ENCODE measurements around the gene NEURL1B. TPM values are rescaled to one million over a fixed set of nuclear protein-coding genes. Genes with fewer than 3 reads are reported as not detected.

NEURL1B gene
- total and polyA plus RNA-seq, 10 of the 15 experiments (the other 5 are each of a cell fraction or from before 2014, with no cell fraction given), result 0.04 to 0.28 (median 0.05) TPM; not detected in 4

- Histone ChIP-seq H3K4me2 (ENCODE audit: control insufficient read depth, insufficient read depth) (no peak overlapping the region; the same call in 1 of the 2 replicates), H3K4me1 (ENCODE audit: control insufficient read depth, insufficient read depth, low read length) (peaks cover 30% of the 10 kb centered on the region), H3K27me3 (replicated peaks in 1 of 2; ENCODE audit: control insufficient read depth in 2 of 2, insufficient read depth in 2 of 2, low read length in 1 of 2) (no peaks in the 10 kb centered on the region), H3K9ac (ENCODE audit: control insufficient read depth, insufficient read depth, low read length) (no peak overlapping the region), H2AFZ (ENCODE audit: control insufficient read depth, low read depth, low read length) (peak overlapping the region; percentile 49), H3K4me3 (no peak overlapping the region), H3K27ac (ENCODE audit: control insufficient read depth, insufficient read depth) (no peak overlapping the region), H3K36me3 (ENCODE audit: control insufficient read depth in 2 of 2, insufficient read depth in 2 of 2, low read length in 1 of 2) (no peaks in the 10 kb centered on the region), H3K9me3 (replicated peaks; ENCODE audit: control insufficient read depth, insufficient read depth, low read length) (no peaks in the 10 kb centered on the region), H4K20me1 (ENCODE audit: control insufficient read depth, insufficient read depth) (no peaks in the 10 kb centered on the region), H3K79me2 (ENCODE audit: control insufficient read depth, insufficient read depth, low read length) (no peaks in the 10 kb centered on the region)
- ChIA-PET CTCF (interaction anchor here (0.6 to 1.1 kb wide), 3 partner anchors 9 to 625 kb away, joined by 3 to 6 read pairs (median 3); no protein-coding TSS in a partner anchor), RAD21 (ENCODE audit: unreplicated experiment) (interaction anchor here (1.1 kb wide), 1 partner anchor 9 kb away, joined by 3 read pairs; no protein-coding TSS in a partner anchor), POLR2A (no interaction called here), SMC1A (ENCODE audit: uncharacterized antibody, unreplicated experiment) (interaction anchor here (1.3 kb wide), 1 partner anchor 10 kb away, joined by 4 read pairs; no protein-coding TSS in a partner anchor)
- peak; percentile 69 for ATAC-seq
- BruUV-seq (replicated peaks), result no TSS peak
- WGBS (ENCODE audit: insufficient coverage, insufficient replicate concordance, low lambda C conversion rate, missing lambda C conversion rate), result 41% methylated on average over 4 of the region's 4 CpGs
- intact Hi-C loops (cut with micrococcal nuclease; ENCODE audit: unreplicated experiment) (no loop called here), in situ Hi-C loops (cut with MboI) (no loop called here)
- TF ChIP-seq RUNX3 (IDR thresholded peaks at IDR 0.05; ENCODE audit: low read length) (no peak), SPI1 (IDR thresholded peaks at IDR 0.05; ENCODE audit: borderline replicate concordance, insufficient read depth, low read depth, low read length) (peak; percentile 33; the same call in 1 of the 2 replicates), FOXK2 (IDR thresholded peaks at IDR 0.05) (no peak), CEBPB (IDR thresholded peaks at IDR 0.05; ENCODE audit: borderline replicate concordance in 1 of 2, low read depth in 2 of 2, low read length in 2 of 2) (no peak)
- DNase-seq (ENCODE audit: low read depth, low spot score), result no peak
- FAIRE-seq, result no peak
Measured at GRCh38 chr5:172687940-172688339, 46.9 kb downstream of the NEURL1B start.

- ChIA-PET CTCF (interaction anchor here (0.7 to 1.0 kb wide), 2 partner anchors 10 to 26 kb away, joined by 3 read pairs; no protein-coding TSS in a partner anchor), RAD21 (ENCODE audit: unreplicated experiment) (interaction anchor here (1.1 kb wide), 1 partner anchor 8 kb away, joined by 3 read pairs; no protein-coding TSS in a partner anchor), POLR2A (no interaction called here), SMC1A (ENCODE audit: uncharacterized antibody, unreplicated experiment) (no interaction called here)
- WGBS (ENCODE audit: insufficient coverage, insufficient replicate concordance, low lambda C conversion rate, missing lambda C conversion rate), result 48% methylated on average over 11 of the region's 11 CpGs
- H3K4me3 ChIP-seq, result no peak overlapping the region
- H4K20me1 ChIP-seq (ENCODE audit: control insufficient read depth, insufficient read depth), result no peaks in the 10 kb centered on the region
- FAIRE-seq (peak; percentile 59), ATAC-seq (peak; percentile 46; the same call in 2 of the 3 replicates), DNase-seq (ENCODE audit: low read depth, low spot score) (no peak)
- H3K4me1 ChIP-seq (ENCODE audit: control insufficient read depth, insufficient read depth, low read length), result peaks cover 30% of the 10 kb centered on the region
- H3K9me3 ChIP-seq (replicated peaks; ENCODE audit: control insufficient read depth, insufficient read depth, low read length), result no peaks in the 10 kb centered on the region
- H2AFZ ChIP-seq (ENCODE audit: control insufficient read depth, low read depth, low read length), result peak overlapping the region; percentile 57
- H3K79me2 ChIP-seq (ENCODE audit: control insufficient read depth, insufficient read depth, low read length), result no peaks in the 10 kb centered on the region
- in situ Hi-C loops (cut with MboI), result no loop called here
- intact Hi-C loops (cut with micrococcal nuclease; ENCODE audit: unreplicated experiment), result no loop called here
- no peak overlapping the region for H3K9ac ChIP-seq (ENCODE audit: control insufficient read depth, insufficient read depth, low read length)
- BruUV-seq (replicated peaks), result no TSS peak
- no peak overlapping the region; the same call in 1 of the 2 replicates for H3K4me2 ChIP-seq (ENCODE audit: control insufficient read depth, insufficient read depth)
- no peak overlapping the region for H3K27ac ChIP-seq (ENCODE audit: control insufficient read depth, insufficient read depth)
- no peaks in the 10 kb centered on the region for H3K36me3 ChIP-seq (ENCODE audit: control insufficient read depth in 2 of 2, insufficient read depth in 2 of 2, low read length in 1 of 2)
- H3K27me3 ChIP-seq (replicated peaks in 1 of 2; ENCODE audit: control insufficient read depth in 2 of 2, insufficient read depth in 2 of 2, low read length in 1 of 2), result no peaks in the 10 kb centered on the region
- no peak for TF ChIP-seq CBX5 (IDR thresholded peaks at IDR 0.05; ENCODE audit: low read depth)
- TF ChIP-seq IKZF2 (IDR thresholded peaks at IDR 0.05), result no peak
- no peak for TF ChIP-seq ASH2L (IDR thresholded peaks at IDR 0.05; ENCODE audit: borderline replicate concordance, low read depth)
- no peak for TF ChIP-seq EGR1 (IDR thresholded peaks at IDR 0.05; ENCODE audit: borderline replicate concordance in 1 of 2, low read depth in 2 of 2, low read length in 2 of 2)
- no peak for TF ChIP-seq SP1 (IDR thresholded peaks at IDR 0.05; ENCODE audit: low read depth, low read length)
- no peak for TF ChIP-seq HDGF (IDR thresholded peaks at IDR 0.05)
- TF ChIP-seq ZNF687 (IDR thresholded peaks at IDR 0.05), result no peak
Measured at GRCh38 chr5:172688349-172689217, 47.5 kb downstream of the NEURL1B start.
